ENCODE measurements around the gene SARDH.

DNA sequence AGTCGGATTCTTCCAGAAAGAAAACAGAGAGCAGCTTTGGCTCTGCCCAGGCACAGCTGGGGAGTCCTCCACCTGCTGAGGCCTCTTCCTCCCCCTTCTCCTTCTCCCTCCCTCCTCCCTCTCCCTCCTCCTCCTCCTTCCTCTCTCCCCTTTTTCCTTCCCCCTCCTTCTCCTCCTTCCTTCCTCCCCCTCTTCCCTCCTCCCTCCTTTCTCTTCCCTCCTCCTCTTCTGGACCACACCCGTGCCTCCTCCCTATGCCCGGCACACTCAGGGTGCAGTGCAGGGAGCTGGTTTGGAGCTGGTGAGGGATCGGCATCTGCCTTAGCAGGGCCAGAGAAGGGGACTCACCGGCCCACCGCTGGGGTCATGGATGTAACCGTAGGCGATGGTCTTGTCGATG lies 71.8 kb downstream of the SARDH start:
- TF ChIP-seq SP1 (IDR thresholded peaks at IDR 0.05; ENCODE audit: low read depth, low read length) (no peak), POLR2A (IDR thresholded peaks at IDR 0.05; ENCODE audit: control extremely low read depth in 1 of 2, low read depth in 2 of 2, low read length in 2 of 2) (no peak), POLR2AphosphoS5 (IDR thresholded peaks at IDR 0.05; ENCODE audit: low read depth, low read length) (no peak), RXRA (IDR thresholded peaks at IDR 0.05; ENCODE audit: insufficient read depth, low read depth, low read length) (no peak)
- TF ChIP-seq, protein P1, sequence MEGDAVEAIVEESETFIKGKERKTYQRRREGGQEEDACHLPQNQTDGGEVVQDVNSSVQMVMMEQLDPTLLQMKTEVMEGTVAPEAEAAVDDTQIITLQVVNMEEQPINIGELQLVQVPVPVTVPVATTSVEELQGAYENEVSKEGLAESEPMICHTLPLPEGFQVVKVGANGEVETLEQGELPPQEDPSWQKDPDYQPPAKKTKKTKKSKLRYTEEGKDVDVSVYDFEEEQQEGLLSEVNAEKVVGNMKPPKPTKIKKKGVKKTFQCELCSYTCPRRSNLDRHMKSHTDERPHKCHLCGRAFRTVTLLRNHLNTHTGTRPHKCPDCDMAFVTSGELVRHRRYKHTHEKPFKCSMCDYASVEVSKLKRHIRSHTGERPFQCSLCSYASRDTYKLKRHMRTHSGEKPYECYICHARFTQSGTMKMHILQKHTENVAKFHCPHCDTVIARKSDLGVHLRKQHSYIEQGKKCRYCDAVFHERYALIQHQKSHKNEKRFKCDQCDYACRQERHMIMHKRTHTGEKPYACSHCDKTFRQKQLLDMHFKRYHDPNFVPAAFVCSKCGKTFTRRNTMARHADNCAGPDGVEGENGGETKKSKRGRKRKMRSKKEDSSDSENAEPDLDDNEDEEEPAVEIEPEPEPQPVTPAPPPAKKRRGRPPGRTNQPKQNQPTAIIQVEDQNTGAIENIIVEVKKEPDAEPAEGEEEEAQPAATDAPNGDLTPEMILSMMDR (IDR thresholded peaks at IDR 0.05; ENCODE audit: control extremely low read depth in 1 of 3, insufficient read depth in 1 of 3, low read depth in 1 of 3, low read length in 3 of 3): no peak
